NCI-H1105 treated with DMSO at 0.1 percent for 48 hours (cell line): ENCODE data around the gene FBXL16.

Source experiments
- DNase-seq: peaks from one replicate; lab custom pipeline; 2025; lab: John Stamatoyannopoulos, UW

The FBXL16 gene

GRCh38 chr16:689175-689897, 16.3 kb downstream of the FBXL16 start:
- no peak for DNase-seq

GRCh38 chr16:687499-687898, 18.1 kb downstream of the FBXL16 start:
- no peak for DNase-seq

- DNase-seq: no peak
Measured at GRCh38 chr16:686459-687260, 18.9 kb downstream of the FBXL16 start.

- no peak for DNase-seq
Measured at GRCh38 chr16:685967-686366, 19.6 kb downstream of the FBXL16 start.

- peak; percentile 63 for DNase-seq
Measured at GRCh38 chr16:684961-685696, 20.5 kb downstream of the FBXL16 start.

- DNase-seq: peak; percentile 83
Measured at GRCh38 chr16:684071-684794, 21.4 kb downstream of the FBXL16 start, which contains the start of gene JMJD8. JMJD8 (minus strand) TSS chr16:684334; CDS start chr16:684319, 15 bp downstream.

- no peak for DNase-seq
Measured at GRCh38 chr16:683396-684070, 22.1 kb downstream of the FBXL16 start.

- no peak for DNase-seq
Measured at GRCh38 chr16:682493-683395, 22.9 kb downstream of the FBXL16 start.

GRCh38 chr16:681746-682427, 23.7 kb downstream of the FBXL16 start:
- no peak for DNase-seq

GRCh38 chr16:680967-681745, 24.4 kb downstream of the FBXL16 start:
- no peak for DNase-seq

- DNase-seq: no peak
Measured at GRCh38 chr16:680625-680945, 25.0 kb downstream of the FBXL16 start.

- DNase-seq: peak; percentile 26
Measured at GRCh38 chr16:679814-680624, 25.6 kb downstream of the FBXL16 start, which contains the start of gene STUB1. STUB1 (plus strand) TSS chr16:680410; CDS start chr16:680526, 116 bp downstream.

- DNase-seq: no peak
Measured at GRCh38 chr16:678858-679813, 26.5 kb downstream of the FBXL16 start.

GRCh38 chr16:678209-678857, 27.3 kb downstream of the FBXL16 start:
- DNase-seq: no peak

GRCh38 chr16:677316-678190, 28.0 kb downstream of the FBXL16 start:
- peak; percentile 81 for DNase-seq
